Hepatocyte (in vitro differentiated cells): ENCODE data around the gene CUTA. TPM values are rescaled to one million over a fixed set of nuclear protein-coding genes. Genes with fewer than 3 reads are reported as not detected.

Experiments used
- DNase-seq: peaks from one replicate; pipeline ENCODE4 v3.0.0-alpha.2; 2016; ENCODE audit warnings: low spot score
- H2AFZ ChIP-seq: fragments of 200-600 bp; sonication (generic); 2 replicates; pipeline ENCODE4 v1.6.0; 2016; ENCODE audit warnings: antibody characterized with exemption, mild to moderate bottlenecking
- H3K27ac ChIP-seq: fragments of 200-600 bp; sonication (generic); 2 replicates; pipeline ENCODE4 v1.5.1; 2016; ENCODE audit warnings: mild to moderate bottlenecking
- H3K27me3 ChIP-seq: fragments of 200-600 bp; sonication (generic); 2 replicates; pipeline ENCODE4 v1.6.1; 2016
- H3K36me3 ChIP-seq: fragments of 200-600 bp; sonication (generic); replicated peaks from 2 replicates; pipeline ENCODE4 v1.5.1; 2016; ENCODE audit warnings: low read depth; ENCODE audit not compliant: insufficient read depth
- H3K4me1 ChIP-seq: fragments of 200-600 bp; sonication (generic); 2 replicates; pipeline ENCODE4 v1.5.1; 2016; ENCODE audit warnings: mild to moderate bottlenecking, moderate library complexity; ENCODE audit not compliant: insufficient read depth
- H3K4me2 ChIP-seq: fragments of 200-600 bp; sonication (generic); 2 replicates; pipeline ENCODE4 v1.6.0; 2016
- H3K4me3 ChIP-seq: fragments of 200-600 bp; sonication (generic); 2 replicates; pipeline ENCODE4 v1.5.1; 2016; ENCODE audit warnings: mild to moderate bottlenecking
- H3K79me2 ChIP-seq: fragments of 200-600 bp; sonication (generic); 2 replicates; pipeline ENCODE4 v1.6.0; 2017; ENCODE audit warnings: mild to moderate bottlenecking
- H3K9me2 ChIP-seq: fragments of 200-600 bp; sonication (generic); replicated peaks from 2 replicates; pipeline ENCODE4 v1.6.0; 2017; ENCODE audit warnings: mild to moderate bottlenecking; ENCODE audit not compliant: insufficient read depth
- H3K9me3 ChIP-seq: fragments of 200-600 bp; sonication (generic); 2 replicates; pipeline ENCODE4 v1.5.1; 2016; ENCODE audit warnings: low read depth, mild to moderate bottlenecking
- H4K20me1 ChIP-seq: fragments of 200-600 bp; sonication (generic); 2 replicates; pipeline ENCODE4 v1.6.0; 2016; ENCODE audit warnings: mild to moderate bottlenecking; ENCODE audit not compliant: insufficient read depth, poor library complexity, severe bottlenecking
- CTCF ChIP-seq: fragments of 200-600 bp; sonication (generic); IDR thresholded peaks from 2 replicates; pipeline ENCODE4 v1.5.1; 2016; ENCODE audit warnings: antibody characterized with exemption, mild to moderate bottlenecking; ENCODE audit not compliant: poor library complexity
- EZH2 ChIP-seq: fragments of 200-600 bp; sonication (generic); IDR thresholded peaks from 2 replicates; pipeline ENCODE4 v1.6.1; 2016; ENCODE audit warnings: antibody characterized with exemption, mild to moderate bottlenecking, borderline replicate concordance
- EZH2phosphoT487 ChIP-seq: fragments of 200-600 bp; sonication (generic); IDR thresholded peaks from one replicate; pipeline ENCODE4 v1.6.1; 2018; ENCODE audit warnings: antibody characterized with exemption, mild to moderate bottlenecking, low read depth, moderate library complexity; ENCODE audit not compliant: unreplicated experiment, severe bottlenecking
- WGBS: methylation state at CpG from one replicate; pipeline ENCODE4 v1.1.6; 2016; ENCODE audit warnings: low lambda C conversion rate; ENCODE audit errors: missing lambda C conversion rate; 5-methylcytosine and 5-hydroxymethylcytosine counted together
- polyA plus RNA-seq: library from polyadenylated mRNA; unstranded; fragments of >200 nt; fragmentation: Nextera tagmentation; extraction: Ambion mirVana; gene quantifications from 2 replicates; pipeline ENCODE4 v1.2.1, GENCODE V29; 2016
- total RNA-seq: library from RNA; depleted of rRNA; stranded (reverse); fragments of >200 nt; gene quantifications from 2 replicates; pipeline ENCODE4 v1.2.3, GENCODE V29; 2014

CUTA gene
- total and polyA plus RNA-seq, 2 experiments from 2014 or later: 121 to 349 TPM

DNA sequence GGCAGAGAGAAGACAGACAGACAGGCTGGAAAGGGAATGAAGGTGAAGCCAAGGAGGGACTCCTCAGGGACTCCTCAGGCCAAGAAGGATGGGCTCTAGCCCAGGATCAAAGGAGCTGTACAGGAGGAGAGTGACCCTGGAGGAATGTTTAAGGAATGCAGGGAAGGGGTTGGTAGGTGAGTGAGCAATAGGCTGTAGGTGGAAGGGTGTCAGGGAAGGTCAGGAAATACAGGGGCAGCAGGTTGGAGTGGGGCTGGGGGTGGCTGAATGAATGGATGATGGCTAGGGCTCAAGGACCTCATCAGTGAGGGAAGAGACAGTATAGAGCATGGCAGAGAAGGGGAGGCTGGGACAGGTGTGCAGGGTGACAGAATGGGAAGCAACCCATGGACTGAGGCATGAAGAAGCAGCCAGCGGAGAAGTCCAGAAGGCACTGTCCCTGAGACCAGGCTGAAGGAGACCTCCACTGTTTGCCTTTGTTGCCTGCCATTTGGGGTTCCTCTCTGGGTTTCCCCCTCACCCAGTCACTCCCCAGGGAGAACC is 15.2 kb upstream of the CUTA start:
- 100% methylated on average over 1 of the region's 1 CpG for WGBS
- peak overlapping the region; percentile 51 for H3K4me2 ChIP-seq
- H3K36me3 ChIP-seq: no peaks in the 10 kb centered on the region
- H3K4me1 ChIP-seq: peaks cover 34% of the 10 kb centered on the region
- H3K4me3 ChIP-seq: no peak overlapping the region
- DNase-seq: no peak
- no peaks in the 10 kb centered on the region for H3K9me2 ChIP-seq
- peaks cover 37% of the 10 kb centered on the region for H3K79me2 ChIP-seq
- no peak overlapping the region for H2AFZ ChIP-seq
- no peaks in the 10 kb centered on the region for H3K9me3 ChIP-seq
- H3K27ac ChIP-seq: peak overlapping the region; percentile 34
- TF ChIP-seq EZH2phosphoT487: no peak
- TF ChIP-seq EZH2: no peak
- TF ChIP-seq CTCF: no peak
- no peaks in the 10 kb centered on the region for H4K20me1 ChIP-seq
- no peaks in the 10 kb centered on the region for H3K27me3 ChIP-seq

- DNase-seq: no peak
- Histone ChIP-seq H3K79me2 (peaks cover 38% of the 10 kb centered on the region), H4K20me1 (no peaks in the 10 kb centered on the region), H3K4me1 (peaks cover 34% of the 10 kb centered on the region), H2AFZ (no peak overlapping the region), H3K27me3 (no peaks in the 10 kb centered on the region), H3K4me2 (no peak overlapping the region), H3K9me2 (no peaks in the 10 kb centered on the region), H3K4me3 (no peak overlapping the region), H3K27ac (no peak overlapping the region), H3K36me3 (no peaks in the 10 kb centered on the region), H3K9me3 (no peaks in the 10 kb centered on the region)
- TF ChIP-seq EZH2: no peak
- WGBS: 67% methylated on average over 10 of the region's 10 CpGs
Observed at GRCh38 chr6:33432546-33432945, 14.6 kb upstream of the CUTA start.

- no peak for DNase-seq
- Histone ChIP-seq H3K9me2 (no peaks in the 10 kb centered on the region), H3K79me2 (peaks cover 43% of the 10 kb centered on the region), H4K20me1 (no peaks in the 10 kb centered on the region), H3K4me1 (peaks cover 38% of the 10 kb centered on the region), H2AFZ (no peak overlapping the region), H3K27ac (no peak overlapping the region), H3K36me3 (no peaks in the 10 kb centered on the region), H3K4me3 (no peak overlapping the region), H3K4me2 (peak overlapping the region; percentile 55), H3K9me3 (no peaks in the 10 kb centered on the region), H3K27me3 (no peaks in the 10 kb centered on the region)
- TF ChIP-seq CTCF: no peak
- no peak for TF ChIP-seq EZH2
- TF ChIP-seq EZH2phosphoT487: no peak
- WGBS: 56% methylated on average over 9 of the region's 12 CpGs
Observed at GRCh38 chr6:33431880-33432541, 14.1 kb upstream of the CUTA start.

- peaks cover 43% of the 10 kb centered on the region for H3K4me1 ChIP-seq
- WGBS: 9% methylated on average over 10 of the region's 12 CpGs
- H3K4me2 ChIP-seq: peak overlapping the region; percentile 55
- peak overlapping the region; percentile 34 for H3K27ac ChIP-seq
- no peaks in the 10 kb centered on the region for H3K36me3 ChIP-seq
- peak; percentile 78 for DNase-seq
- no peak for TF ChIP-seq CTCF
- TF ChIP-seq EZH2: no peak
- TF ChIP-seq EZH2phosphoT487: no peak
- H2AFZ ChIP-seq: no peak overlapping the region
- no peaks in the 10 kb centered on the region for H3K9me3 ChIP-seq
- no peak overlapping the region for H3K4me3 ChIP-seq
- H3K9me2 ChIP-seq: no peaks in the 10 kb centered on the region
- H3K27me3 ChIP-seq: no peaks in the 10 kb centered on the region
- no peaks in the 10 kb centered on the region for H4K20me1 ChIP-seq
- peaks cover 48% of the 10 kb centered on the region for H3K79me2 ChIP-seq
Observed at GRCh38 chr6:33430991-33431879, 13.3 kb upstream of the CUTA start.
